ENCODE results near the gene S1PR2. TPM values are rescaled to one million over a fixed set of nuclear protein-coding genes. Genes with fewer than 3 reads are reported as not detected.

S1PR2 gene
- total RNA-seq, 1 donor from 2014 or later, result 12.5 TPM

- Mint-ChIP-seq H3K4me1 (ENCODE audit: low read depth, unreplicated experiment) (no peaks in the 10 kb centered on the region), H3K36me3 (ENCODE audit: unreplicated experiment) (no peaks in the 10 kb centered on the region), H3K9me3 (ENCODE audit: unreplicated experiment) (no peaks in the 10 kb centered on the region), H3K27ac (ENCODE audit: unreplicated experiment) (no peak overlapping the region), H3K27me3 (ENCODE audit: unreplicated experiment) (no peaks in the 10 kb centered on the region), H3K4me3 (ENCODE audit: unreplicated experiment) (no peak overlapping the region)
- no peak for DNase-seq
- TF ChIP-seq CTCF (IDR thresholded peaks at IDR 0.05; ENCODE audit: partially characterized antibody, unreplicated experiment), result no peak
Measured at GRCh38 chr19:10217085-10217484, 14.0 kb downstream of the S1PR2 start.

- H3K9me3 Mint-ChIP-seq (ENCODE audit: unreplicated experiment), result no peaks in the 10 kb centered on the region
- H3K36me3 Mint-ChIP-seq (ENCODE audit: unreplicated experiment), result no peaks in the 10 kb centered on the region
- H3K4me1 Mint-ChIP-seq (ENCODE audit: low read depth, unreplicated experiment), result no peaks in the 10 kb centered on the region
- TF ChIP-seq CTCF (IDR thresholded peaks at IDR 0.05; ENCODE audit: partially characterized antibody, unreplicated experiment), result no peak
- H3K27ac Mint-ChIP-seq (ENCODE audit: unreplicated experiment), result no peak overlapping the region
- H3K27me3 Mint-ChIP-seq (ENCODE audit: unreplicated experiment), result peaks cover 7% of the 10 kb centered on the region
- H3K4me3 Mint-ChIP-seq (ENCODE audit: unreplicated experiment), result no peak overlapping the region
- no peak for DNase-seq
Measured at GRCh38 chr19:10214784-10215183, 16.3 kb downstream of the S1PR2 start.

- DNase-seq, result no peak
- Mint-ChIP-seq H3K36me3 (ENCODE audit: unreplicated experiment) (no peaks in the 10 kb centered on the region), H3K4me1 (ENCODE audit: low read depth, unreplicated experiment) (no peaks in the 10 kb centered on the region), H3K4me3 (ENCODE audit: unreplicated experiment) (no peak overlapping the region), H3K9me3 (ENCODE audit: unreplicated experiment) (no peaks in the 10 kb centered on the region), H3K27me3 (ENCODE audit: unreplicated experiment) (peaks cover 7% of the 10 kb centered on the region), H3K27ac (ENCODE audit: unreplicated experiment) (no peak overlapping the region)
- no peak for TF ChIP-seq CTCF (IDR thresholded peaks at IDR 0.05; ENCODE audit: partially characterized antibody, unreplicated experiment)
Measured at GRCh38 chr19:10211691-10212090, 19.4 kb downstream of the S1PR2 start.

- no peak overlapping the region for H3K4me3 Mint-ChIP-seq (ENCODE audit: unreplicated experiment)
- peaks cover 7% of the 10 kb centered on the region for H3K27me3 Mint-ChIP-seq (ENCODE audit: unreplicated experiment)
- no peak for DNase-seq
- no peak for TF ChIP-seq CTCF (IDR thresholded peaks at IDR 0.05; ENCODE audit: partially characterized antibody, unreplicated experiment)
- no peaks in the 10 kb centered on the region for H3K4me1 Mint-ChIP-seq (ENCODE audit: low read depth, unreplicated experiment)
- no peaks in the 10 kb centered on the region for H3K9me3 Mint-ChIP-seq (ENCODE audit: unreplicated experiment)
- H3K27ac Mint-ChIP-seq (ENCODE audit: unreplicated experiment), result no peak overlapping the region
- H3K36me3 Mint-ChIP-seq (ENCODE audit: unreplicated experiment), result no peaks in the 10 kb centered on the region
Measured at GRCh38 chr19:10211061-10211460, 20.1 kb downstream of the S1PR2 start.

GRCh38 chr19:10209315-10209714, 21.8 kb downstream of the S1PR2 start:
- Mint-ChIP-seq H3K36me3 (ENCODE audit: unreplicated experiment) (no peaks in the 10 kb centered on the region), H3K4me1 (ENCODE audit: low read depth, unreplicated experiment) (no peaks in the 10 kb centered on the region), H3K27me3 (ENCODE audit: unreplicated experiment) (peaks cover 7% of the 10 kb centered on the region), H3K4me3 (ENCODE audit: unreplicated experiment) (no peak overlapping the region), H3K27ac (ENCODE audit: unreplicated experiment) (no peak overlapping the region), H3K9me3 (ENCODE audit: unreplicated experiment) (no peaks in the 10 kb centered on the region)
- TF ChIP-seq CTCF (IDR thresholded peaks at IDR 0.05; ENCODE audit: partially characterized antibody, unreplicated experiment), result no peak
- DNase-seq, result no peak

All from glutamatergic neuron (in vitro differentiated cells).